SU-DHL-6 (cell line): ENCODE measurements around the gene ITGB8.

Experiments used
- H2AFZ ChIP-seq: fragments of 200-600 bp; sonication (generic); 2 replicates; pipeline ENCODE4 v1.6.1; 2014; ENCODE audit warnings: low read depth, mild to moderate bottlenecking, moderate library complexity, mixed read lengths, antibody characterized with exemption, low read length; ENCODE audit not compliant: severe bottlenecking
- H3F3A ChIP-seq: fragments of 200-600 bp; shearing (Covaris generic); 2 replicates; pipeline ENCODE4 v1.6.0; 2016; ENCODE audit warnings: antibody characterized with exemption, mild to moderate bottlenecking; ENCODE audit not compliant: insufficient read depth
- H3K27ac ChIP-seq: fragments of 200-600 bp; sonication (generic); 2 replicates; pipeline ENCODE4 v1.5.1; 2016; ENCODE audit warnings: low read depth, mild to moderate bottlenecking, low read length, moderate library complexity, mixed read lengths
- H3K27me3 ChIP-seq: fragments of 200-600 bp; sonication (generic), shearing (Covaris generic); 2 replicates; pipeline ENCODE4 v1.6.0; 2014; ENCODE audit warnings: mild to moderate bottlenecking, low read length
- H3K36me3 ChIP-seq: fragments of 200-600 bp; sonication (generic); 2 replicates; pipeline ENCODE4 v1.6.1; 2014; ENCODE audit warnings: mild to moderate bottlenecking, low read length, mixed read lengths
- H3K4me2 ChIP-seq: fragments of 300-600, 200-600 bp; shearing (Covaris generic), sonication (generic); 2 replicates; pipeline ENCODE4 v1.6.0; 2014; ENCODE audit warnings: low read length, low read depth, mild to moderate bottlenecking; ENCODE audit not compliant: poor library complexity, severe bottlenecking
- H3K4me3 ChIP-seq: fragments of 200-600 bp; sonication (generic); 2 replicates; pipeline ENCODE4 v1.5.1; 2014; ENCODE audit warnings: antibody characterized with exemption, low read length, mild to moderate bottlenecking, mixed read lengths; ENCODE audit not compliant: insufficient read depth, poor library complexity, severe bottlenecking
- H3K79me2 ChIP-seq: fragments of 200-600 bp; sonication (generic); 2 replicates; pipeline ENCODE4 v1.6.1; 2014; ENCODE audit warnings: mild to moderate bottlenecking, low read length, moderate library complexity; ENCODE audit not compliant: insufficient read depth
- H3K9ac ChIP-seq: fragments of 200-600 bp; sonication (generic); 2 replicates; pipeline ENCODE4 v1.7.0; 2014; ENCODE audit warnings: mild to moderate bottlenecking, low read length
- H3K9me2 ChIP-seq: fragments of 200-600 bp; sonication (generic); replicated peaks from 2 replicates; pipeline ENCODE4 v1.6.1; 2014; ENCODE audit warnings: low read length; ENCODE audit not compliant: insufficient read depth
- H3K9me3 ChIP-seq: fragments of 200-600 bp; sonication (generic); 2 replicates; pipeline ENCODE4 v1.6.1; 2014; ENCODE audit warnings: low read length, mixed read lengths; ENCODE audit not compliant: insufficient read depth
- H4K20me1 ChIP-seq: fragments of 200-600 bp; sonication (generic); 2 replicates; pipeline ENCODE4 v1.6.1; 2014; ENCODE audit warnings: low read depth, mild to moderate bottlenecking, antibody characterized with exemption, low read length, moderate library complexity, mixed read lengths
- CTCF ChIP-seq: fragments of 200-600 bp; sonication (generic); IDR thresholded peaks from one replicate; pipeline ENCODE4 v1.5.1; 2017; ENCODE audit warnings: antibody characterized with exemption, mild to moderate bottlenecking, low read length, moderate library complexity; ENCODE audit not compliant: insufficient read depth, poor library complexity, severe bottlenecking
- EZH2phosphoT487 ChIP-seq: fragments of 200-600 bp; sonication (generic), shearing (Covaris generic); conservative IDR thresholded peaks from 2 replicates; pipeline ENCODE4 v1.6.1; 2018; ENCODE audit warnings: mild to moderate bottlenecking, antibody characterized with exemption, low read length, moderate library complexity, mixed read lengths

Gene ITGB8

GRCh38 chr7:20313626-20314025, 17.1 kb upstream of the ITGB8 start:
- no peak overlapping the region for H3K9ac ChIP-seq
- no peaks in the 10 kb centered on the region for H3K9me3 ChIP-seq
- no peaks in the 10 kb centered on the region for H3F3A ChIP-seq
- no peaks in the 10 kb centered on the region for H3K27me3 ChIP-seq
- H3K27ac ChIP-seq: no peak overlapping the region
- H3K9me2 ChIP-seq: no peaks in the 10 kb centered on the region
- no peaks in the 10 kb centered on the region for H4K20me1 ChIP-seq
- no peak overlapping the region for H3K4me2 ChIP-seq
- H3K4me3 ChIP-seq: no peak overlapping the region
- no peaks in the 10 kb centered on the region for H3K36me3 ChIP-seq
- no peaks in the 10 kb centered on the region for H3K79me2 ChIP-seq
- H2AFZ ChIP-seq: no peak overlapping the region
- TF ChIP-seq EZH2phosphoT487 (no peak), CTCF (no peak)

DNA sequence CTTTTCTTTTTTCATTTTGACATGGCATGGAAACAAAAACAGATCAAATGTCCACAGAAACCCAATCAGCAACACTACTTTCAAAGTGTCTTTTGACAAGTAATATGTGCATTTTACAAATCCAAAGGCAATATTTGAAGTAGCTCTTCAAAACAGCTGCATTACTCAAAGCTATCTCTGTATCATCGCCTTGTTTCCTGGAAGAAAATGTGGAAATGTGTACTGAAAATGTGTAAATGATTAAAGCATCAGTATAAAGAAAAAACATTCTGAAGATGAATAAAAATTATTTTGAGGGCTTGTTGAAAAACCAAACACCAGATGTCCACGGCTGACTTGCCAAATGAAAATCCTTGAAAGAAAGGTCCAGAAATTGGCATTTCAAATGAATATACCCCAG, 16.5 kb upstream of the ITGB8 start:
- H3K9me2 ChIP-seq: no peaks in the 10 kb centered on the region
- no peaks in the 10 kb centered on the region for H3K79me2 ChIP-seq
- H2AFZ ChIP-seq: no peak overlapping the region
- no peak overlapping the region for H3K27ac ChIP-seq
- H3K36me3 ChIP-seq: no peaks in the 10 kb centered on the region
- H3F3A ChIP-seq: no peaks in the 10 kb centered on the region
- TF ChIP-seq EZH2phosphoT487 (no peak), CTCF (no peak)
- H3K9ac ChIP-seq: no peak overlapping the region
- H4K20me1 ChIP-seq: no peaks in the 10 kb centered on the region
- no peaks in the 10 kb centered on the region for H3K27me3 ChIP-seq
- H3K9me3 ChIP-seq: no peaks in the 10 kb centered on the region
- H3K4me2 ChIP-seq: no peak overlapping the region
- H3K4me3 ChIP-seq: no peak overlapping the region

DNA sequence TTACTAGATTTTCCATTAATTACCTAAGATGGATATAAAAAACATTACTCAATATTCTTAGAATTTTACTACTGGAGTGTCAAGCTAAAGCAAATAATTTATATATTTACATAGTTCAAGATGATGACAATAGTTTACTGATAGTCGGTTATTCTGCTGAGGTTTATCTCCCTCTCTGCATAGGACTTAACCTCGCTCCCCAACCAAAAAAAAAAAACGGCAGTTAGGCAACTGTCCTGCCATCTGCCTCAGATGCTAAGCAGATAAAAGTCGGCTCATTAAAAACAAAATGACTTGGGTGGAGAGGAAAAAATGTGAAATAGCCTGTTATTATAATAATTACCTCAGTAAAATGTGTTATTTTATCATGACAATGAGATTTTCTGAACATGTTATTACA, 14.0 kb upstream of the ITGB8 start:
- Histone ChIP-seq H3K36me3 (no peaks in the 10 kb centered on the region), H3K9me2 (no peaks in the 10 kb centered on the region), H4K20me1 (no peaks in the 10 kb centered on the region), H2AFZ (no peak overlapping the region), H3K9ac (no peak overlapping the region), H3F3A (no peaks in the 10 kb centered on the region), H3K4me3 (no peak overlapping the region), H3K27ac (no peak overlapping the region), H3K79me2 (no peaks in the 10 kb centered on the region), H3K9me3 (no peaks in the 10 kb centered on the region), H3K27me3 (no peaks in the 10 kb centered on the region), H3K4me2 (no peak overlapping the region)
- TF ChIP-seq EZH2phosphoT487: no peak
- no peak for TF ChIP-seq CTCF

GRCh38 chr7:20317413-20317812, 13.3 kb upstream of the ITGB8 start:
- H4K20me1 ChIP-seq: no peaks in the 10 kb centered on the region
- no peak overlapping the region for H3K9ac ChIP-seq
- H2AFZ ChIP-seq: no peak overlapping the region

More at GRCh38 chr7:20317413-20317812, 13.3 kb upstream of the ITGB8 start:
- no peaks in the 10 kb centered on the region for H3K36me3 ChIP-seq
- H3F3A ChIP-seq: no peaks in the 10 kb centered on the region
- no peaks in the 10 kb centered on the region for H3K9me2 ChIP-seq
- no peak overlapping the region for H3K4me2 ChIP-seq
- no peaks in the 10 kb centered on the region for H3K27me3 ChIP-seq
- H3K27ac ChIP-seq: no peak overlapping the region
- no peaks in the 10 kb centered on the region for H3K9me3 ChIP-seq
- H3K4me3 ChIP-seq: no peak overlapping the region
- H3K79me2 ChIP-seq: no peaks in the 10 kb centered on the region
- TF ChIP-seq CTCF (no peak), EZH2phosphoT487 (no peak)
